IMR-90 (cell line): ENCODE results near the gene NUTM2B. TPM values are rescaled to one million over a fixed set of nuclear protein-coding genes. Genes with fewer than 3 reads are reported as not detected.
"Not testable (repeated sequence)": the region's sequence is repeated elsewhere in the genome, so short reads cannot be mapped to it uniquely, and the experiment has no call there.

Experiments used
- ATAC-seq: fragments of 200-7000 bp; cut with Tn5 transposase; 2 replicates; pipeline ENCODE4 v1.9.1; 2020; ENCODE audit warnings: low read depth, mild to moderate bottlenecking, moderate library complexity
- BruUV-seq: library from RNA; stranded (reverse); fragments of 400-500 nt; replicated peaks from 2 replicates; lab custom pipeline; 2021; lab: Mats Ljungman, UMichigan
- CTCF ChIA-PET: fragments of 300-600 bp; formaldehyde crosslinking; extraction: SDS; loops from one replicate; lab custom pipeline; 2021; ENCODE audit warnings: antibody characterized with exemption; lab: Yijun Ruan, JAX
- POLR2A ChIA-PET: fragments of 300-600 bp; sonication (Branson Sonifier 250); formaldehyde crosslinking; loops from one replicate; lab custom pipeline; 2022; ENCODE audit warnings: antibody characterized with exemption; ENCODE audit not compliant: unreplicated experiment; lab: Charles Lee
- DNase-seq: peaks from one replicate; pipeline ENCODE4 v3.0.0; 2013
- H2AFZ ChIP-seq: replicated peaks from 2 replicates; pipeline ENCODE3; 2013; ENCODE audit warnings: low read length, mild to moderate bottlenecking; ENCODE audit not compliant: poor library complexity
- H2AK5ac ChIP-seq: 2 replicates; pipeline ENCODE4 v1.6.1; 2013; ENCODE audit warnings: low read depth, low read length, inconsistent platforms
- H2AK9ac ChIP-seq: replicated peaks from 2 replicates; pipeline ENCODE3; 2013; ENCODE audit warnings: mild to moderate bottlenecking, low read depth, low read length, moderate library complexity; ENCODE audit not compliant: poor library complexity
- H2BK120ac ChIP-seq: 2 replicates; pipeline ENCODE4 v1.6.1; 2013; ENCODE audit warnings: low read depth, low read length, inconsistent platforms
- H2BK15ac ChIP-seq: 3 replicates; pipeline ENCODE4 v1.6.1; 2013; ENCODE audit warnings: low read depth, low read length, inconsistent platforms
- H2BK20ac ChIP-seq: 2 replicates; pipeline ENCODE4 v1.6.1; 2013; ENCODE audit warnings: low read depth, mild to moderate bottlenecking, inconsistent platforms, low read length, moderate library complexity
- H2BK5ac ChIP-seq: 2 replicates; pipeline ENCODE4 v1.6.1; 2013; ENCODE audit warnings: mild to moderate bottlenecking, low read depth, low read length, inconsistent platforms; ENCODE audit not compliant: poor library complexity, severe bottlenecking
- H3K14ac ChIP-seq: replicated peaks from 2 replicates; pipeline ENCODE4 v1.6.1; 2013; ENCODE audit warnings: low read depth, low read length, inconsistent platforms
- H3K18ac ChIP-seq: 2 replicates; pipeline ENCODE4 v1.6.1; 2013; ENCODE audit warnings: low read depth, low read length, control low read depth
- H3K23ac ChIP-seq: 2 replicates; pipeline ENCODE4 v1.6.1; 2013; ENCODE audit warnings: low read depth, low read length, inconsistent platforms
- H3K27ac ChIP-seq: 2 replicates; pipeline ENCODE4 v1.5.1; 2013; ENCODE audit warnings: mild to moderate bottlenecking, control low read depth, low read length; ENCODE audit not compliant: insufficient read depth
- H3K27me3 ChIP-seq: 2 replicates; pipeline ENCODE4 v1.6.1; 2013; ENCODE audit warnings: low read length; ENCODE audit not compliant: control insufficient read depth, insufficient read depth
- H3K36me3 ChIP-seq: 2 replicates; pipeline ENCODE4 v1.6.1; 2013; ENCODE audit warnings: low read length, mixed read lengths; ENCODE audit not compliant: control insufficient read depth, insufficient read depth
- H3K4ac ChIP-seq: 2 replicates; pipeline ENCODE4 v1.6.1; 2013; ENCODE audit warnings: low read depth, low read length, inconsistent platforms
- H3K4me1 ChIP-seq: 2 replicates; pipeline ENCODE4 v1.6.1; 2013; ENCODE audit warnings: low read length, mixed read lengths; ENCODE audit not compliant: control insufficient read depth, insufficient read depth
- H3K4me2 ChIP-seq: 2 replicates; pipeline ENCODE4 v1.6.1; 2013; ENCODE audit warnings: low read depth, mild to moderate bottlenecking, control low read depth, low read length, moderate library complexity
- H3K4me3 ChIP-seq: 2 replicates; pipeline ENCODE4 v1.5.1; 2013; ENCODE audit warnings: low read depth, mild to moderate bottlenecking, control low read depth, low read length, moderate library complexity; ENCODE audit not compliant: insufficient read depth
- H3K56ac ChIP-seq: 2 replicates; pipeline ENCODE4 v1.6.1; 2013; ENCODE audit warnings: low read length, inconsistent platforms; ENCODE audit not compliant: insufficient read depth; ENCODE audit errors: extremely low read depth
- H3K79me1 ChIP-seq, 2 experiments: 2 replicates each; pipeline ENCODE4 v1.6.1; 2013; ENCODE audit warnings: low read length in 2 of 2, inconsistent platforms in 1 of 2, low read depth in 1 of 2
- H3K9ac ChIP-seq: 2 replicates; pipeline ENCODE4 v1.6.1; 2013; ENCODE audit warnings: low read depth, low read length, control low read depth
- H3K9me1 ChIP-seq: 2 replicates; pipeline ENCODE4 v1.6.1; 2013; ENCODE audit warnings: low read length, inconsistent platforms; ENCODE audit not compliant: insufficient read depth
- H3K9me3 ChIP-seq: 2 replicates; pipeline ENCODE4 v1.6.1; 2013; ENCODE audit warnings: low read length; ENCODE audit not compliant: control insufficient read depth, insufficient read depth
- H4K20me1 ChIP-seq: 2 replicates; pipeline ENCODE4 v1.6.1; 2013; ENCODE audit warnings: low read length, inconsistent platforms; ENCODE audit not compliant: insufficient read depth
- H4K5ac ChIP-seq: 2 replicates; pipeline ENCODE4 v1.6.1; 2013; ENCODE audit warnings: mild to moderate bottlenecking, low read depth, low read length, control low read depth
- H4K8ac ChIP-seq, 2 experiments: 2 replicates each; pipeline ENCODE4 v1.6.1; 2013; ENCODE audit warnings: low read depth in 2 of 2, low read length in 2 of 2, control low read depth in 1 of 2, inconsistent platforms in 1 of 2
- H4K91ac ChIP-seq: 2 replicates; pipeline ENCODE4 v1.6.1; 2013; ENCODE audit warnings: low read depth, low read length, inconsistent platforms; ENCODE audit not compliant: insufficient read depth
- WGBS, 2 experiments: methylation state at CpG; one replicate each; pipeline versions ENCODE4 v1.1.5 to v1.1.7; 2013; ENCODE audit warnings: missing lambda C conversion rate in 2 of 2; ENCODE audit not compliant: insufficient read length in 1 of 2; ENCODE audit errors: extremely low coverage in 2 of 2; 5-methylcytosine and 5-hydroxymethylcytosine counted together
- dilution Hi-C: fragments of 300-500 bp; cut with HindIII; formaldehyde crosslinking; loops from one replicate; pipeline ENCODE4 v1.14.3; 2018; ENCODE audit warnings: low sequenced_read_pairs; ENCODE audit not compliant: unreplicated experiment
- in situ Hi-C: fragments of 300-500 bp; cut with MboI; formaldehyde crosslinking; loops from 3 replicates; pipeline ENCODE4 v1.14.3; 2019; ENCODE audit warnings: low sequenced_read_pairs, inconsistent platforms, mixed read lengths
- intact Hi-C: fragments of 100-400 bp; cut with micrococcal nuclease; formaldehyde crosslinking; loops from 2 replicates; pipeline ENCODE4 v1.10.0; 2022
- polyA plus RNA-seq, 3 experiments: library from polyadenylated mRNA; depleted of rRNA; stranded (reverse); fragments of >200 nt; gene quantifications; 2 replicates each; pipeline ENCODE4 v1.2.3, GENCODE V29; 2012; ENCODE audit warnings: low replicate concordance in 1 of 3
- total RNA-seq: library from RNA; depleted of rRNA; stranded (reverse); fragments of >200 nt; gene quantifications from 2 replicates; pipeline ENCODE4 v1.2.3, GENCODE V29; 2012

The NUTM2B gene
- total and polyA plus RNA-seq, 2 of the 4 experiments (the other 2 are of a cell fraction) = 0.18 to 0.29 TPM

DNA sequence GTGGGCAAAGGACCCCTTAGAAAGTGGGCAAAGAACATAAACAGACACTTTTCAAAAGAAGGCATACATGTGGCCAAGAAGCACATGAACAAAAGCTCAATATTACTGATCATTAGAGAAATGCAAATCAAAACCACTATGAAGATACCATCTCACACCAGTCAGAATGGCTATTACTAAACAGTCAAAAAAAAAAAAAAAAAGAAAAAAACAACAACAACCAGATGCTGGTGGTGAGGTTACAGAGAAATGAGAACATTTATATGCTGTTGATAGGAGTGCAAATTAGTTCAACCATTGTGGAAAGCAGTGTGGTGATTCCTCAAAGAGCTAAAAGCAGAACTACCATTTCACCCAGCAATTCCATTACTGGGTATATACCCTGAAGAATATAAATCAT lies 50.6 kb downstream of the NUTM2B start:
- H2AFZ ChIP-seq, DNase-seq, H3K27me3 ChIP-seq, dilution Hi-C loops, H3K23ac ChIP-seq, CTCF ChIA-PET, H3K27ac ChIP-seq, H3K9me3 ChIP-seq, H4K20me1 ChIP-seq, H2AK9ac ChIP-seq, H3K4me2 ChIP-seq, H3K56ac ChIP-seq, H3K4me3 ChIP-seq, H3K18ac ChIP-seq, POLR2A ChIA-PET, ATAC-seq, H3K4ac ChIP-seq, intact Hi-C loops, H2BK20ac ChIP-seq, H3K36me3 ChIP-seq, in situ Hi-C loops, H3K14ac ChIP-seq, H2BK120ac ChIP-seq, H4K5ac ChIP-seq, H3K9ac ChIP-seq, BruUV-seq, H2AK5ac ChIP-seq, H2BK15ac ChIP-seq, H3K79me1 ChIP-seq, H4K91ac ChIP-seq, H2BK5ac ChIP-seq, H3K9me1 ChIP-seq, H3K4me1 ChIP-seq, H4K8ac ChIP-seq: not testable (repeated sequence)

DNA sequence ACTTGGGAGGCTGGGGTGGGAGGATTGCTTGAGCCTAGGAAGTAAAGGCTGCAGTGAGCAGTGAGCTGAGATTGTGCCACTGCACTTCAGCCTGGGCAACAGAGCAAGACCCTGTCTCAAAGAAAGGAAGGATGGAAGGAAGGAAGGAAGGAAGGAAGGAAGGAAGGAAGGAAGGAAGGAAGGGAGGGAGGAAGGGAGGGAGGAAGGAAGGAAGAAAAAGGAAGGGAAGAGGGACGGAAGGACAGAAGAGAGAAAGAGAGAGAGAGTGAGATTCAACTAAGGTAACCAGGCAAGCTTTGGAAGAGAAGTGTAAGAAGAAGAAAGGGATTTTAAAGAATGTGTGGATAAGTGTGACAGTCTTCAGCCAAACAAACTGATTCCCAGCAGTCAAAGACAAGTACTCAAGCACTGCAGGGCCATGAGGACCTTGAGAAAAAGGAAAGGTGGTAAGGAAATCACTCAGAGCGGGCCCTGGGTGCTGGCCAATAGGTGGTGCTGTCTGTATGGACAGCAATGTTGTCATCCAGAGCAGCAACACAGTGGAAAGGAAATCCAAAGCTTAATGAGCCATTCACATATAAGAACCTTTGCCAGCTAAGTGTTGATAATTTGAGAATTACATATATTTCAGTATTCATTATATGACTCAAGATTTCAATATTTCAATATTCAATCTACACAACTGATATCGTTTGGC lies 55.4 kb downstream of the NUTM2B start:
- BruUV-seq, H2AK5ac ChIP-seq, H3K9ac ChIP-seq, H3K4me1 ChIP-seq, H3K9me3 ChIP-seq, H2BK20ac ChIP-seq, H4K8ac ChIP-seq, in situ Hi-C loops, H3K4ac ChIP-seq, H3K9me1 ChIP-seq, H2BK15ac ChIP-seq, H3K56ac ChIP-seq, H4K20me1 ChIP-seq, H3K27me3 ChIP-seq, H2AK9ac ChIP-seq, dilution Hi-C loops, H3K27ac ChIP-seq, intact Hi-C loops, H3K23ac ChIP-seq, H3K79me1 ChIP-seq, ATAC-seq, H3K4me3 ChIP-seq, H3K36me3 ChIP-seq, H4K91ac ChIP-seq, H3K14ac ChIP-seq, H3K4me2 ChIP-seq, H2BK120ac ChIP-seq, H2BK5ac ChIP-seq, CTCF ChIA-PET, H4K5ac ChIP-seq, H3K18ac ChIP-seq, H2AFZ ChIP-seq, POLR2A ChIA-PET: not testable (repeated sequence)
- WGBS, 2 experiments = no CpG with 5 or more reads among the region's 3 CpGs
- DNase-seq = peak; percentile 2
